ENCODE data around the gene GALNT18.

DNA sequence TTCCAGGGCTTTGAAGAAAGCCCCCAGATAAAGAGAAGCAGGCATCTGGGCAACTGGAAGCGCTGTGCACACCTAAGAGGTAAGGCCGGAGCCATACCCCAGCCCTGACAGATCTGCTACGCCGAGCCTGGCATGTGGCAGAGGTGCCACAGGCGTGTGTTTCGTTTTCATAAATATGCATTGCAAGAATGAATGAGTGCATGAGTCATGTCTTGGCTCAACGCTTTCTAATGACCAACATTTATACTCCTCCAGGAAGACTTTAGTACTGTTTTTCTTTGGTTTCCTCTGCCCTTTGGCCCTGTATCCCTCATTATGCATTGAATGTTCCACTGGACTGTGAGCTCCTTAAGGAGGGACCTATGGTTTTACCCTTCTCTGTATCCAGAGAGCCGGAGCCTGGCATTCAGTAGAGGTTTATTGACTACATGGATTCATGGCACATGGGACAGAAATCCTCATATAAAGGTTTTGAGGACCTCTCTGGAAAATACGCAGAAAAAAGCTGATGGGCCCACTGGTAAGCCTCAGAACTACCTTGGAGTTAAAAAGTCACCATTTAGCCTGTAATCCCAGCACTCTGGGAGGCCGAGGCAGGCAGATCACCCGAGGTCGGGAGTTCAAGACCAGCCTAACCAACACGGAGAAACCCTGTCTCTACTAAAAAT is 229.9 kb downstream of the GALNT18 start:
- no peak for TF ChIP-seq RFX5 (IDR thresholded peaks at IDR 0.05; ENCODE audit: low read depth, low read length)
- no peak for TF ChIP-seq NFE2L2 (IDR thresholded peaks at IDR 0.05; ENCODE audit: low read depth, low read length)
- TF ChIP-seq, protein P1, sequence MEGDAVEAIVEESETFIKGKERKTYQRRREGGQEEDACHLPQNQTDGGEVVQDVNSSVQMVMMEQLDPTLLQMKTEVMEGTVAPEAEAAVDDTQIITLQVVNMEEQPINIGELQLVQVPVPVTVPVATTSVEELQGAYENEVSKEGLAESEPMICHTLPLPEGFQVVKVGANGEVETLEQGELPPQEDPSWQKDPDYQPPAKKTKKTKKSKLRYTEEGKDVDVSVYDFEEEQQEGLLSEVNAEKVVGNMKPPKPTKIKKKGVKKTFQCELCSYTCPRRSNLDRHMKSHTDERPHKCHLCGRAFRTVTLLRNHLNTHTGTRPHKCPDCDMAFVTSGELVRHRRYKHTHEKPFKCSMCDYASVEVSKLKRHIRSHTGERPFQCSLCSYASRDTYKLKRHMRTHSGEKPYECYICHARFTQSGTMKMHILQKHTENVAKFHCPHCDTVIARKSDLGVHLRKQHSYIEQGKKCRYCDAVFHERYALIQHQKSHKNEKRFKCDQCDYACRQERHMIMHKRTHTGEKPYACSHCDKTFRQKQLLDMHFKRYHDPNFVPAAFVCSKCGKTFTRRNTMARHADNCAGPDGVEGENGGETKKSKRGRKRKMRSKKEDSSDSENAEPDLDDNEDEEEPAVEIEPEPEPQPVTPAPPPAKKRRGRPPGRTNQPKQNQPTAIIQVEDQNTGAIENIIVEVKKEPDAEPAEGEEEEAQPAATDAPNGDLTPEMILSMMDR (conservative IDR thresholded peaks at IDR 0.05; ENCODE audit: low read depth, low read length): no peak
- TF ChIP-seq MAFK (IDR thresholded peaks at IDR 0.05; ENCODE audit: low read depth, low read length): no peak
- TF ChIP-seq POLR2A (IDR thresholded peaks at IDR 0.05; ENCODE audit: low read depth, low read length): no peak
- TF ChIP-seq SMC3 (IDR thresholded peaks at IDR 0.05; ENCODE audit: low read depth, low read length): no peak
- peak; percentile 46; the same call in 1 of the 2 replicates for TF ChIP-seq CEBPB (IDR thresholded peaks at IDR 0.05; ENCODE audit: low read depth, low read length)

Data from IMR-90 (cell line).